GM18858 (cell line): ENCODE data around the gene NPAS2.

Experiments
- ATAC-seq: cut with Tn5 transposase; IDR thresholded peaks from one replicate; pipeline ENCODE4 v1.9.1; 2021; ENCODE audit not compliant: unreplicated experiment

NPAS2 gene

DNA sequence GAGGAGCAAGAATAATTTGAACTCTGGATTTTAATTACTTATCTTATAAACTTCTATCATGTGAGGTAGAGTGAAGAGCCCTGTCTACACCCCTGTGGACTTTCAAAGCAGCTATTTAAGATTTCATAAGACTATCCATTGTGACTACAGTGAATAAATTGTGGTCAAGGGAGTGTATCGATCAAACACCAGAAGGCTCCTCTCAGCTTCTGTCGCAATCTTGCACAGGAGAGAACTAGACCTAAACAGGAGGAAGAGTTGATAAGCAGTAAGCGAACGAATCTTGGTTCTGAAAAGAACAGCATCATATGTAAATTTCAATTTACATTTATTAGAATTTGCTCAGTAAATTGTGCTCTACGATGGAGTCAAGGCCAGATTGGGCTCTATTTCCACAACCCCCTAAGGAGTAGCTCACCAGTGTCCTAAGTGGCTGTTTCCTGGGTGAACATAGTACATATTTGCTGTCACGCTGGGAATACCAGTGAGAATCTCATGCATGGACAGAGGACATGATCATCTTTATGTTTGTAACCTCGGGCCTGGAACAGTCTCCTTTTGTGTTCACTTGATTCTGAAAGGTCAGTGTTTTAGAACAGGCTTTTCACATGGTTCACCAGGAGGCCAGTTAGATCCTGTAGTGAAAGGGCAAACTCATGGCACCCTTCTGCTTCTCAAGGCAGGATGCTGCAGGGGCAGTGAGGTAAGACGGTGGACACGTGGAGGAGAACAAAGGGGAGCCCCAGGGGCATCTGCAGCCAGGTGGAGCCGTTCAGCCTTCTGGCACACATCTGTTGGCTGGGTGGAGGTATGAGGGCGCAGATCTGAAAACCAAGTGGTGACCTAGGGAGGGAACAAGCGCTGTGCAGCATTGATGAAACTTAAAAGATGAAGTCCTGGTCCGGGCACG lies 33.3 kb downstream of the NPAS2 start:
- ATAC-seq, result no peak

DNA sequence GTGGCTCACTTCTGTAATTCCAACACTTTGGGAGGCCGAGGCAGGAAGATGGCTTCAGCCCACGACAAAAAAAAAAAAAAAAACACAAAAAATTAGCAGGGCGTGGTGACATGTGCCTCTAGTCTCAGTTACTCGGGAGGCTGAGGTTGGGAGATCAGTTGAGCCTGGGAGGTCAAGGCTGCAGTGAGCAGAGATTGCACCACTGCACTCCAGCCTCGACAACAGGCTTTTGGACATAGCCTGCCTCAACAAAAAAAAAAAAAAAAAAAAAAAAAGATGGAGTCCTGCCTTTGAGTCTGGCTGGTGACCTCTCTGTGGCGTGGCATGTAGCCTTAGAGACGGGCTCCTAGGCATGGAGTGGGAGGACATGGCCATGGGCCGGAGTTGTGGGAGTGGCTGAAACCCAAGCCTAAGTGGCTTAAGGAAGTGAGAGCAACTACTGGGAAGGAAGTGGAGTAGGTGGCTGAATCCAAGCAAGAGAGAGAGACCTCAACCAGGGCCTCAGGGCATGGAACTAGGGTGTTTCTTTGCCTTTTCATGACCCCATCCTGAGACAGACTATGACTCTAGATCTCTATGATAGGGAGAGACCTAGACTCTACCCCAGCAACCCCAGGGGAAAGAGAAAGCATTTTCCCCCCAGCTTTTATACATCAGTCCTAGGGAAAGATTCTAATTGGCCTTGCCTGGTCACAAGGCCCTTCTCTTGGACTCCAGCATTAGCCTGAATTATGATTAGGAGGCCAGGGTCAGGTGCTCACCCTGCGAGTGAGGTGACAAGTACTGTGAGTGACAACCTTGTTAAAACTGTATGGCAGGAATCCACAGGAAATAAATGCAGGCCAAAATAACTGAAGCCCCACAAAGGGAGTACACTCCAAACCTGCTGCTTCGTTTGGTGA lies 34.2 kb downstream of the NPAS2 start:
- ATAC-seq, result no peak

DNA sequence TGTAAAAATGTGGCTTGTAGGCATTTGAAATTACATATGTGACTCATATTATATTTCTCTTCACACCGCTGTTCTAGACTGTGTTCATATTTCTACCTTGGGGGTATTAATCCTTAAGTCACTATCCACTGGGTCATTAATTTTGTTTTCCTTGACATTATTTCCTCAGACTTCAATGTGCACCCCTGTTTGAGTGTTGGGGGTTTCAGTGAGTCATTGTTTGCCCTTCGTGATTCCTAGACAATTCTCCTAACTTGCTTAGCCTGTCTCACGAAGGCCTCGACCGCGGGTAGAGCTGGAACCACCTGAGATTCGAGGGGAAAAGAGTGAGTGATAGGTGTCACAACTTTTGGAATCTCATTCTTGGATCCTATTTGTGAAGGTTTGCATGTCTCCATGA lies 35.1 kb downstream of the NPAS2 start:
- ATAC-seq, result no peak

DNA sequence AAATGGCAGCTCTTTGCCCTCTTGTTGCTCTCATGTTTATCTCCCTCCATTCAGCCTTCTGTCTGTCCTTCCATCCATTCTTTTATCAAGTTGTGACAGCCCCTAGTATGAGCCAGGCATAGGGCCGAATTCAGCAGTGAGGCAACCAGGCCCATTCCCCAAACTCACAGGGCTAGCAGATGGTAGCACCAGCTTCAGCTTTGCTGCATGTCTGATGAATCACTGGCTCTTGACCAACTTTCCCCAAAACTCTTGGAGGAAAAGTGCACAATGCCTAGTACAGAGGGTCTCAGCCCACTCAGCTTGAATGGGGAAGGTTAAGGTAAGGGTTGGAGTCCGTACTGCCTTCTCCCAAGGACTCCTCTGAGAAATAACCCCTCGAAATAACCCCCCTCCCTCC lies 35.7 kb downstream of the NPAS2 start:
- no peak for ATAC-seq

DNA sequence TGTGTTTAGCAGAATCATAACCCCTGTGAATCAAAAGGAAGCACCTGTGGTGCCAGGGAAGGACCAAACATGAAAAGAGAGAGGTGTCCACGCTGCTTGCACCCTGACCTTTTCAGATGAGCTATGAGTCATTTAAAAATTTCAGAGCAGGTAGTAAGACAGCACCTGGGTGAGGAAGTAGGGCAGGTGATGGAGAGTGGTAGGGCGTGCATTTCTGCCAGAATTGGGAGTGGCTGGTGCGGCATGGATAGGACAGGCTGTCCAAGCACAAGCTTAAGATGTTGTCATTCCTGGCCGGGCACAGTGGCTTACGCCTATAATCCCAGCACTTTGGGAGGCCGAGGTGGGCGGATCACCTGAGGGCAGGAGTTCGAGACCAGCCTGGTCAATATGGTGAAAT lies 36.8 kb downstream of the NPAS2 start:
- no peak for ATAC-seq

DNA sequence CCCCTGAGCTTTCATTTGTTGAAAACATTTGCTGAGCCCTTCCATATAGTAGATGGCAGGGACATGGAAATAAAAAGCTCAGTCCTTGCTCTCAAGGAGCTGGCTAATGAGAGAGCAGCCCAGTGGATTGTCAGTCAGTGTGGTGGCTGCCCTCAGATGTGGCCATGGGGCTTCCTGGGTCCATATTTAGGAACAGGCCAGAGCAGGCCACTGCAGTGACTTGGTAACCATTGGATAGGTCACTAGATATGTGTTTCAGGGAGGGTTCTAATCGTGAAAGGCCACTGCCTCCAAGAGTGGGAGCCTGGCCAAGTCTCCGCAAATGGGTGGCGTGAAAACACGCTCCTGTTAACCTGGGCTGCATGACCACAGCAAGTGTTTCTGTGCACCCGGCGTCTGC lies 37.4 kb downstream of the NPAS2 start:
- no peak for ATAC-seq

DNA sequence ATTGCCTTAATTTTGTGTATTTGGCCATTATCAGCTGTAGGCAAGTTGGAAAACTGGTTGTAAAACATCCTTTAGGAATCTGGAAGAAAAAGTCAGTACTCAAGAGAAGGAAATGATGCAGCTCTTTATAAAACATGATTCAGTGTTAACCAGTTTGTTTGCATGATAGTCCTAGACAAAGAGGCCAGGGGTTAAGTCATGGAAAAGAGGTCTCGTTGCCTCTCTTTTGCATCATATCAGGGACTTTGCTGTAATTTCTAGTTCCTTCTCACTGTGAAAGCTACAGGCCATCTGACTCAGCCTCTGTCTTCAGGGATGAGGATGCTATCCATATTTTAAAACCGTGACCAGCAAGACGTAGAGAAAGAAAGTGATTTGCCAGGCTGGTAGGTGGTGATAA lies 38.0 kb downstream of the NPAS2 start:
- no peak for ATAC-seq

DNA sequence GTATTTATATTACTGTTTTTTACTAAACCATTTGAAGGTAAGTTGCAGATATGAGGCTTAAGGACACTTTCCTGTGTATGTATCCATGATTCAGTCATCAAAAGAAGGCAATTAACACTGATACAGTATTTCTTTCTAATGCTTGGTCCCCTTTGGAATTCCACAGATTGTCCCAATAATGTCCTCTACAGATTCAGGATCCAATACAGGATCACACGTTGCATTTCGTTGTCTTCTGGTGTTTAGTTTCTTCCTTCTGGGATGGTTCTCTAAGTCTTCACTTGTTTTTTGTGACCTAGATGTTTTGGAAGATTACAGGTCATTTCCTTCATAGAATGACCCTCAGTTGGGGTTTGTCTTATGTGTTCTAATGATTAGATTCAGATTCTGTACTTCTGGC lies 40.0 kb downstream of the NPAS2 start:
- ATAC-seq, result no peak

DNA sequence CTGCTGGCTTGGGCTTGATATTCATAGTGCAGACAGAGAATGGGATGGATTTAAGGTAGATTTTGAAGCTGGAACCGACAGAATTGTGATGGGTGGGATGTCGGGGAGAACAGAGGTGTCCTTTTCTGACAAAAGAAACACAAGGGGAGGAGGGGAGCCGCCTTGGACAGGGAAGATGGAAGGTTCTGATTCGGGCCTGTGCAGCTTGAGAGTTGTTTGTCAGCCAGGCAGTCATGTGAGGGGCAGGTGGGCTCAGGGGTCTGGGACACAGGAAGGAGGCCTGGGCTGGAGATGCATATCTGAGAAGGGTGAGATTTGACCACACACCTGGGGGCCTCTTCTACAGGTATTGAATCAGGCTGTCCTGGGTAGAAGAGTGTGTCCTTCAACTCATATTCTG lies 41.4 kb downstream of the NPAS2 start:
- ATAC-seq, result no peak

DNA sequence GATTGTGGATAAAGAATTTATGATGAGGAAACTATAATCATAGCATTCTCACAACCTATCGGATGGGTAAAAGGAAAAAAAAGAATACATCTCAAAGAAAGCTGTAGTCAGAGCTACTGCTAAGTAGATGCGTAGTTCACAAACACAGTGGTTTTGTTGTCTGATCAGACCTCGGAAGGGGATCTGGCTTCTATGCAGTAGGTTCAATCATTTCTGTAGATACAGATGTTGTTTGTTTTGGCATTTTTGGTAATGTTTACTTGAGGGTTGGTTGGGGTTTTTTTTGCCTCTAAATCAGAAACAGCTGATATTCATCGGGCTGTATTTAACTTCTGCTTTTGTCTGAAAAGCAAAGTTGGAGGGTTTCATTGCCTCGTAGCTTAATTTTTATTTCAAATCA lies 42.1 kb downstream of the NPAS2 start:
- no peak for ATAC-seq

DNA sequence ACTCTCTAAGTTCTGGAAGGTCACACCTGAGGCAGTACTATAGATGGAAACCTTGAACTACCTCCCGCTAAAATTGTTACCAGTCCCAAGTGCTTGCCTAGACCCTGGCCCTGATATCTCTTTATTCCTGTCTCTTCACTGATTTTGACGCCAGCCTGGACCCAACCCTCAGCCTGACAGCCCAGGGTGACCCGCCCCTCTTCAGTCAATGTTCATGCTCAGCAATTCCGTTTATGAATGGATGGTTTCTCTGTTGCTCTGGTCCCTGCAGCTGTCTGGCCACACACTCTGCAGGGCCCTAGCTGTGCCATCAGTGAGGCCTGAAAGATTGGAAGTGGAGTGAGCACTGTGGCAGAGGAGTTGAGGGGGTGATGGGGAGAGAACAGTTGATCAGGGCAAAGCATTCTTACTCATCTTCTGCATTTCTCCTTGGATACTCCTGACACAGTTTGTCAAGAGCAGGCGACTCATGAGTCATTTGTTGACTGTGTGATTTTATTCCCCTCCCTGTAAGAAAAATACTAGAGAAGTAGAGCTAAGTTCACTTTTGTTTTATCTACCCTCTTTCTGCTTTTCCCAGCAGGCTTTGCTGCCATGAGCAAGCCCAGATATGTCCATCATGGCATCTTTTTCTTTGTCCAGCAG lies 46.0 kb downstream of the NPAS2 start:
- no peak for ATAC-seq

DNA sequence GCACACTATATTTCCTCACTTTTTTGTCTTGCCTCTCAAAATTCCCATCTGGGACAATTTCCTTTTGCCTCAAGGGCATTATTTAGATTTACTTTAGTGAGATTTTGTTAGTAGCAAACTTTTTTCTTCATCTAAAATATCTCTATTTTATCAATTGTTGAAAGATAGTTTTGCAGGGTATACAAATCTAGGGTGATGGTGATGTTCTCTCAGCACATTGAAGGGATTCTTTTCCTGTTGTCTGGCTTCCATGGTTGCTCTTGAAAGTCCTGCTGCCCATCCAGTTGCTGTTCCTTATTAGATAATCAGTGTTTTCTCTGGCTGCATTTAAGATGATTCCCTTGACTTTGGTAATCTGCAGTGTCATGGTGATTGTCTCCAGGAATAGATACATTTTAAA lies 48.1 kb downstream of the NPAS2 start:
- ATAC-seq, result no peak

DNA sequence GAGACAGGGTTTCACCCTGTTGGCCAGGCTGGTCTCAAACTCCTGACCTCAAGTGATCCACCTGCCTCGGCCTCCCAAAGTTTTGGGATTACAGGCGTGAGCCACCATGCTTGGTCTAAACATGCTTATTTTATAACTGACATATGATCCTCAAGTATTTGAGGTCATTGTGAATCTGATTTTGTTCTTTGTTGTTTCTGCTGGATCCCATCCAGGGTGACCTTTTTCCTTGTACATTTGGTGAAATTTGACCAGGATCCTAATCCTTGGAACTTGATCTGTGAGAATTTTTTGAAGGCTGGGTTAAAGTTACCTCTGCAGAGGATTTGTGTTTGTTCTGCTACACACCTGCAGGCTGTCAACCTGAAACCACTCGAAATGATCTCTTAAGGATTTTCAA lies 49.2 kb downstream of the NPAS2 start:
- ATAC-seq, result no peak

DNA sequence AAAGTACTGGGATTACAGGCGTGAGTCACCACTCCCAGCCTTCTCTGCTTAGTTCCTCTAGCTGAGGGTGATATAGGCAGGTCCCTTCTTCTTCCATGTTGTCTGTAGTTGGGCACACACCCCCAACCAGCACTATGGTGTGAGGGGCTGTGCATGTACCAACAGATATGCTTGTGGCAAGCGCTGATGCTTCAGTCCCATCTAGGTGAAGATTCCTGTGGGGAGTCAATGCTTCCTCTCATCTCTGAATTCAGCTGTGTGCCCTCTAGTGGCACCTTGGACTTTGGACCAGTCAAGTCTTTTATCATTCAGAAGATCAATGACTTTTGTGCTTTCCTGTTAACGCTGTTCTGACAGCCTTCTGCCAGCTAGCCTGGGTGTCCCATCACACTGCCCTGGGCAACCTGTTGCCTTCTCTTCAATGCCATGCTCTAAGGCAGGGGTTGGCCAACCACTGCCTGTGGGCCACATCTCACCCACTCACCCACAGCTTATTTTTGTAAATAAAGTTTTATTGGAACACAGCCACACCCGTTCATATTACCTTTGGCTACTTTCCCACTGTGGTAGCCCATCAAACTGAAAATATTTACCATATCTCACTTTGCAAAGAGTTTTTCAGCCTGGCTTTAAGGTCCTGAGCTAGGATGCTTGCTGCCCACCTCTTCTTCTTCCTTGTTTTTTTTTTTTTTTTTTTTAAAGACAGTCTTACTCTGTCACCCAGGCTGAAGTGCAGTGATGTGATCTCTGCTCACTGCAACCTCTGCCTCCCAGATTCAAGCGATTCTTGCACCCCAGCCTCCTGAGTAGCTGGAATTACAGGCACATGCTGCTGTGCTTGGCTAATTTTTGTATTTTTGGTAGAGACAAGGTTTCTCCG lies 51.0 kb downstream of the NPAS2 start:
- no peak for ATAC-seq

DNA sequence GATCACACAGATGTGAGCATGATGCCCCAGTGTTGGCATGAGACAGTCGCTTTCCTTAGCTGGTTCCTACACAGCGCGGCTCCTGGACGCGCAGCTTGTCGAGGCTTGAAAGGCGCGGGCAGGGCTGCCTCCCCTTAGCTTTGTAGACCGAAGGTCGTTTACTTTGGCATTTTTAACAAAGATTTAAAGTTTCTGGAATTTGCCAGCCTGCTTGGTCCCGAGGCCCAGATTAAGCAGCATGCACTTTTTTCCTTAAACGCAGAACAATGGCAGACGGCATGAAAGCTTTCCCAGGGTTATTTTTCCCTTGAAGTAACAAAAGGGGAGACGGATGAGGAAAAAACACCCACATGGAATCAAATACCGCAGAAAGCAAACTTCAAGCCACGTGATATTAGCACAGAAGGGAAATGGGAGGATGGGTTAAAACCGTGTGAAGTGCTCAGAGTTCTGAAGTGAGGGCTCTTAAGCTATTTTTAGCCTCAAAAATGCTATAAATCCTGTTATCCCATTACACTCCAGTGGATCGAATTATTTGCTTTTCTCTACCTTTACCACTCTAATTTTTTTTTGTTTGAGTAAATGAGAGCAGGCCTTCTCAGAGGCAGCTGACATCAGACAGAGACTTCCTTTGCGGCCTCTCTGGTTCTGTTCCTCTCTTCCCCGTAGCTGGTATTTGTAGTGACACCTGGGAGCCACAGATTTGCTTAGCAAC lies 55.7 kb downstream of the NPAS2 start:
- no peak for ATAC-seq

DNA sequence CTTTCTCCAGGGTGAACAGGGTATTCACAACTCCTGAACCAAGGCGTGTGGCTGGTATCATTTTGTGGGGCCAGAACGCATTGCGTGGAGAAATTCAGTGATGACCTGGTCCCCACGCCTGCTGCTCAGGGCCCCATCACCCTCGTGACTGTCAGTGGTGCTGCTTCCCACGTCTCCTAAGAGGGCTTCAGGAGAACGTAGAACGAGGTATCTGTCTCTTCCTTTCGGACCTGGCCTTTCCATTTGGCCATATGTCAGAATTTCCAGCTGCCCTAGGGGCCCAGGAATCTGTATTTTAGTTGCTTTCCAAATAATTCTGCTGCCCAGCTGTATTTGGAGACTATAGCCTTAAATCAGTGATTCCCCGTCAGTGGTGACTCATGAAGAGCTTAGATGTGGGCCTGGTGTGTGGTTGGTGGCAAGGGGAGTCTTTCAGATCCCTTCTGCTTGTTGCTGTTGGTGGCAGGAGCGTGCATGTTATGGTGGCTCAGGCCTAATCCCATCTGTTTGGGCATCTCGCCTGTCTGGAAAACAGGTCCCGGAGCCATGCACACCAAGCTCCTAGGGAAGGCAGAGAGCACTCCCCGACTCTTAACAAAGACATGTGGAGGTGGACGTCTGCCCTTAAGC lies 56.4 kb downstream of the NPAS2 start:
- no peak for ATAC-seq

DNA sequence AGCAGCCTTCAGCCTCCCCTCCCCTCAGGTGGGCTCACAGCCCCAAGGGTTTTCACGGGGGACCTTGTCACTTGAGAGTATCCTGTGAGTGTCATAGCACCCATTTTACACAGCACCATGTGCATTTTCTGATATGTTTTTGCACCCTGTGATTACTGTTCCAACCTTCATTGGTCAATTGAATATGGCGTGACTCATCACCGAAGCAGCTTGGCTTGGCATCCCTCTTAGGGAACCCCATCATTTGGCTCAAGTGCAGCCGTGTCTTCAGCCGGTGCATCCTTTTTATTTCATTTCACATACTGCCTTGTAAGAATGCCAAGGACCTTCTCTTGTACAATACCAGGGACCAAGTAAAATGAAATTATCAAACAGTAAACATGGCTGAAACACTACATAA lies 57.6 kb downstream of the NPAS2 start:
- no peak for ATAC-seq

DNA sequence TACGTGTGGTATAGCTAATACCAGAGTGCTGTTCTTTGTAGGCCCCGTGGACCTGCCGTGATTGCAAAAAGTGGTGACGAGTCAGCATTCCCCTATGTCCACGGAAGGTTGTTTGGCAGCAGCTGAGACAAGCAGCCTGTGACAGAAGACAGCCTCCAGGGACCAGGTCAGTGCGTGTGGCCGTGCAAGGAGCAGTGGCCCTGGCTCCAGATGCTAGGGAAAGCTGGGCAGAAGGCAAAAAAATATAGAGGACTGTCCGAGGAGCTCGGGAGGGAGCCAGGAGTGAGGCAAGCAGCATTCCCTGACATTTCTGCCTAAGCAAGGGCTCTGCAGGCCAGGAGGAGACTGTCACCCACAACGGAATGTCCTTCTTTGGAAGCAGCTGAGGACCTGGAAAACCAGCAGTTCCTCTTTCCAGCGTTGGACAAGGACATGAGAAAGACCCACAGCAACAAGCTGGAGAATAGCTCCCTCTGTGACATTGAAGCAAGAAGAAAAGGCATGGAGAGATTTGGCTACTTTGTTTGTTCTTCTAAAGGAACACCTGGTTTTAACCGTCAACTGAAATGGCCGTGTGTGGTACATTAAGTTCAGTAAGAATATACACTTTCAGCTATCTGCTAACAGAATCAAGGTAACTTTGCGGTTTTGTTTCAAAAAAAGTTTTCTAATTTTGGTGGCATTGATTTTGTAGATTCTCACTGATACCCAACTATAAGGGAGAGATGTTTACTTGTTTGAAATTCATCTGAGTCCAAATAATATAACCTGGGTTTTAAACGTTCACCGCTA lies 58.3 kb downstream of the NPAS2 start:
- ATAC-seq, result no peak

DNA sequence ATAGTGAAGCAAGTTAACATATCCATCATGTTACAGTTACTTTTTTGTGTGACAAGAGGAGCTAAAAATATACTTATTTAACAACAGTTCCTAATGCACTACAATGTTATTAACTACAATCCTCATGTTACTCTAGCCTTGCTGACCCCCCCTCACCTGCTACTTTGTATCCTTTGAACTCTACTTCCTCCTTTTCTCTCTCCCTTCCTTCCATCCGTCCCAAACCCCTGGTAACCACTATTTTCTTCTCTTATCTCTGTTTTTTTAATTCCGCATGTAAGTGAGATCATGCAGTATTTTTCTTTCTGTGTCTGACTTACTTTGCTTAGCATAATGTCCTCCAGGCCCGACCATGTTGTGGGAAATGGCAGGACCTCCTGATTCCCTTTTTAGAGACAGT lies 59.4 kb downstream of the NPAS2 start:
- no peak for ATAC-seq
